Urinary bladder (tissue), 4 donors: Measurements from ENCODE around the gene SGCD. TPM values are rescaled to one million over a fixed set of nuclear protein-coding genes. Genes with fewer than 3 reads are reported as not detected.
A peak's percentile ranks its signal among the peaks of the same experiment; 100 is the strongest.

ENCODE experiments used
- DNase-seq: peaks from one replicate; pipeline ENCODE4 v3.0.0-alpha.2; 2015; ENCODE audit errors: extremely low spot score
- H3K27ac ChIP-seq: one replicate; pipeline ENCODE4 v1.5.1; 2013; ENCODE audit warnings: low read depth, mild to moderate bottlenecking, moderate library complexity
- H3K36me3 ChIP-seq: one replicate; pipeline ENCODE4 v1.6.1; 2013; ENCODE audit warnings: mild to moderate bottlenecking, moderate library complexity; ENCODE audit not compliant: insufficient read depth
- H3K4me1 ChIP-seq: one replicate; pipeline ENCODE4 v1.6.1; 2013; ENCODE audit warnings: mild to moderate bottlenecking, moderate library complexity; ENCODE audit not compliant: insufficient read depth
- H3K4me3 ChIP-seq: one replicate; pipeline ENCODE4 v1.5.1; 2013; ENCODE audit warnings: low read depth, low read length
- WGBS: extraction: QIAGEN DNeasy Blood & Tissue Kit; methylation state at CpG from one replicate; pipeline ENCODE4 v1.1.7; 2013; 5-methylcytosine and 5-hydroxymethylcytosine counted together
- polyA plus RNA-seq: library from polyadenylated mRNA; stranded (reverse); fragments of 200-250 nt; gene quantifications from one replicate; pipeline ENCODE4 v1.2.3, GENCODE V29; 2013
- total RNA-seq: library from RNA; depleted of rRNA; stranded (reverse); fragments of >200 nt; gene quantifications from one replicate; pipeline ENCODE4 v1.2.3, GENCODE V29; 2014
- donor health status: healthy with polysubstance abuse.
- donor health status: healthy.

SGCD gene
- total and polyA plus RNA-seq, 2 donors = 15.9 to 106 TPM

- H3K36me3 ChIP-seq = no peaks in the 10 kb centered on the region
- H3K27ac ChIP-seq = no peak overlapping the region
- DNase-seq = no peak
- H3K4me1 ChIP-seq = no peaks in the 10 kb centered on the region
- WGBS = 82% methylated on average over 1 of the region's 1 CpG
- H3K4me3 ChIP-seq = no peak overlapping the region
These were observed 202.9 kb downstream of the SGCD start for GRCh38 chr5:156529892-156530291.

DNA sequence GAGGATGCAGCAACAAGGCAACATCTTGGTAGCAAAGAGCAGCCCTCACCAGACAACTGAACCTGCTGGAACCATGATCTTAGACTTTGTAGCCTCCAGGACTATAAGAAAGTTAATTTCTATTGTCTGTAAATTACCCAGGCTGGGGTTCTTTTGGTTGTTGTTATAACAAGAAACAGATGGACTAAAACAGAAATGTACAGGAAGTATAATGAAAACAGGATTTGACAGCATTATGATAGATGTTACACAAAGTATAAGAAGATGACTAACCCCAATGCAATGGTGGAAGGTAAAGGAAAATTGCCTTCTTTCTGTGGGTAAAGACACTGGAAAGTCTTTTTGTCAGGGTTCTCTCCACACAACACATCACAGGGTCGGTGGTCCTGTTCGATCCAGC is 204.2 kb downstream of the SGCD start:
- Histone ChIP-seq H3K36me3 (no peaks in the 10 kb centered on the region), H3K4me1 (no peaks in the 10 kb centered on the region), H3K4me3 (no peak overlapping the region), H3K27ac (no peak overlapping the region)
- no peak for DNase-seq
- 93% methylated on average over 2 of the region's 2 CpGs for WGBS

GRCh38 chr5:156532921-156533320 is 206.0 kb downstream of the SGCD start:
- Histone ChIP-seq H3K36me3 (no peaks in the 10 kb centered on the region), H3K4me1 (no peaks in the 10 kb centered on the region), H3K27ac (no peak overlapping the region), H3K4me3 (no peak overlapping the region)
- WGBS = 86% methylated on average over 4 of the region's 4 CpGs
- DNase-seq = no peak

DNA sequence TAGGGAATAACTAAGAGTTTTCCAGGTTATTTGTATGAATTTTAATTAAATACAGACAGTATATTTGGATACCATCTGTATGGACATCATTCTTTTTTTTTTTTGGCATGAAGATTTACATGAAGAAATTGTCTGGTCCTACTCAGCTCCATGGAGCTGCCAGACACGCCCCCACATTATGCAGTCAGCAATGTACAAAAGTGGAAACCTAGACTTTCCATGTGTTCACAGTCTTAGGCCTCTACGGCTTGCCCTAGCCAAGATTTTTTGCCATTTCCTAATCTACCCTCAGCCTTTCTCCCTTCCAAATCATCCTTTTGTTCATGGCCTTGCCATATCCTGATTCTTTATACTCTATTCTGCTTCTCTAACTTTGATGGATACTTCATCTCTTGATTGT is 207.1 kb downstream of the SGCD start:
- H3K27ac ChIP-seq = no peak overlapping the region
- H3K4me1 ChIP-seq = no peaks in the 10 kb centered on the region
- H3K4me3 ChIP-seq = no peak overlapping the region
- DNase-seq = no peak
- no peaks in the 10 kb centered on the region for H3K36me3 ChIP-seq
- WGBS = 75% methylated on average over 2 of the region's 2 CpGs

GRCh38 chr5:156534906-156535485 is 208.0 kb downstream of the SGCD start:
- WGBS = 76% methylated on average over 2 of the region's 2 CpGs
- no peak overlapping the region for H3K4me3 ChIP-seq
- no peaks in the 10 kb centered on the region for H3K36me3 ChIP-seq
- H3K27ac ChIP-seq = no peak overlapping the region
- no peak for DNase-seq
- no peaks in the 10 kb centered on the region for H3K4me1 ChIP-seq

- Histone ChIP-seq H3K4me1 (no peaks in the 10 kb centered on the region), H3K4me3 (no peak overlapping the region), H3K36me3 (no peaks in the 10 kb centered on the region), H3K27ac (no peak overlapping the region)
- no peak for DNase-seq
- WGBS = 83% methylated on average over 3 of the region's 3 CpGs
These were observed 213.5 kb downstream of the SGCD start for GRCh38 chr5:156540491-156540890.

GRCh38 chr5:156541582-156541981 is 214.6 kb downstream of the SGCD start:
- DNase-seq = no peak
- Histone ChIP-seq H3K27ac (no peak overlapping the region), H3K36me3 (no peaks in the 10 kb centered on the region), H3K4me1 (no peaks in the 10 kb centered on the region), H3K4me3 (no peak overlapping the region)
- 91% methylated on average over 2 of the region's 2 CpGs for WGBS

DNA sequence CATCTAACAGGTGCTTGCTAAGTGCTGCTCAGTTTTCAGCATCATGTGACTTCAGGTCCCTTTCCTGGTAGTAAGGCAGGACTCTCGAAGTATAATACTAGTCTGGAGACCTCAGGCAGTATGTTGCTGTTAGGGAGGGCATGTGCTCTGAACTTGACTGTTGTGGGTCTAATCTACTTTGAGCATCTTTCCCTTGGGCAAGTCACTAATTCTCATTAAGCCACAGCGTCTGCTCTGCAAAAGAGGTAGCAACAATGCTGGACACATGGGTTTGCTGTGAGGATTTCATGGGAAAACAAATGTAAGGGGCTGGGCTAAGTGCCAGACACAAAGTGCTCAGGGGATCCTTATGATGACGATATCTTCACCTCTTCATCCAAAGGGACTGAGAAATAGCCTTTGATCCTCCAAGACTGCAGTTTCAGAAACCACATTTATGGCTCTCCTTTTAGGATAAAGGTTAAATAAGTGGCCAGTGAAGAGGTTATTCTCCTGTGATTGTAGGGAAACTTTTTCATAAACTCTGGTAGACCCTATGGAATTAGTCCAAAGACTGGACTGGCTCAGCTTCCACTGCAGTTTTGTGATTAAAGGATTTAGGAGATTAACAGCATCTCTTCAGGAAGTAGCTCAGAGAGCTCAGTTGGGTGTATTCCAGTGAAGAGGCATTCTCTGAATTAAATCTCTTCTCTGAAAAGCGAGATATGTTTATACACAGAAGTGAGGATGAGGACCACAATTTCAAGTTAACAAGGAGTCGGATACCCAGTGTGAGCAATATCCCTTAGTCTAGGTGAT is 216.6 kb downstream of the SGCD start:
- WGBS = 54% methylated on average over 5 of the region's 5 CpGs
- H3K36me3 ChIP-seq = no peaks in the 10 kb centered on the region
- no peak overlapping the region for H3K4me3 ChIP-seq
- DNase-seq = peak; percentile 15
- no peaks in the 10 kb centered on the region for H3K4me1 ChIP-seq
- no peak overlapping the region for H3K27ac ChIP-seq

- no peak for DNase-seq
- no peaks in the 10 kb centered on the region for H3K36me3 ChIP-seq
- no peak overlapping the region for H3K4me3 ChIP-seq
- H3K4me1 ChIP-seq = no peaks in the 10 kb centered on the region
- no peak overlapping the region for H3K27ac ChIP-seq
- WGBS = 89% methylated on average over 3 of the region's 3 CpGs
These were observed 225.9 kb downstream of the SGCD start for GRCh38 chr5:156552855-156553358.

- DNase-seq = no peak
- WGBS = 70% methylated on average over 1 of the region's 1 CpG
- no peaks in the 10 kb centered on the region for H3K36me3 ChIP-seq
- no peak overlapping the region for H3K27ac ChIP-seq
- H3K4me3 ChIP-seq = no peak overlapping the region
- no peaks in the 10 kb centered on the region for H3K4me1 ChIP-seq
These were observed 229.9 kb downstream of the SGCD start for GRCh38 chr5:156556666-156557406.

- Histone ChIP-seq H3K4me1 (no peaks in the 10 kb centered on the region), H3K27ac (no peak overlapping the region), H3K36me3 (no peaks in the 10 kb centered on the region), H3K4me3 (no peak overlapping the region)
- WGBS = 74% methylated on average over 2 of the region's 2 CpGs
- no peak for DNase-seq
These were observed 233.0 kb downstream of the SGCD start for GRCh38 chr5:156560002-156560401.

GRCh38 chr5:156561651-156562050 is 234.7 kb downstream of the SGCD start:
- DNase-seq = no peak

DNA sequence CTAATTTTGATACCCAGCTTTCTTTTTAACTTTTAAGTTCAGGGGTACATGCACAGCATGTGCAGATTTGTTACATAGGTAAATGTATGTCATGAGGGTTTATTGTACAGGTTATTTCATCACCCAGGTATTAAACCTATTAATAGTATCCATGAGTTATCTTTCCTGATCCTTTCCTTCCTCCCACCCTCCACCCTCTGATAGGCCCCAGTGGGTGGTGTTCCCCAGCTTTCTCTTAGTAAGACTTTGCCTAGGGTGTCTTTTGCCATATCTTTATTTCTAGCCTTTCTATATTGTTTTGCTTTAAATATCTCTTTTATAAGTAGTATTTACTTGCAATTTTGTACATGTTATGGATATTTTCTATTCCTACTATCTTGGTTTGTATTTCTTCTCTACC is 243.7 kb downstream of the SGCD start:
- DNase-seq = no peak
- no peak overlapping the region for H3K27ac ChIP-seq

More at GRCh38 chr5:156561651-156562050, 234.7 kb downstream of the SGCD start:
- no peak overlapping the region for H3K4me3 ChIP-seq
- WGBS = 94% methylated on average over 1 of the region's 1 CpG
- H3K4me1 ChIP-seq = no peaks in the 10 kb centered on the region
- no peak overlapping the region for H3K27ac ChIP-seq
- H3K36me3 ChIP-seq = no peaks in the 10 kb centered on the region

DNA sequence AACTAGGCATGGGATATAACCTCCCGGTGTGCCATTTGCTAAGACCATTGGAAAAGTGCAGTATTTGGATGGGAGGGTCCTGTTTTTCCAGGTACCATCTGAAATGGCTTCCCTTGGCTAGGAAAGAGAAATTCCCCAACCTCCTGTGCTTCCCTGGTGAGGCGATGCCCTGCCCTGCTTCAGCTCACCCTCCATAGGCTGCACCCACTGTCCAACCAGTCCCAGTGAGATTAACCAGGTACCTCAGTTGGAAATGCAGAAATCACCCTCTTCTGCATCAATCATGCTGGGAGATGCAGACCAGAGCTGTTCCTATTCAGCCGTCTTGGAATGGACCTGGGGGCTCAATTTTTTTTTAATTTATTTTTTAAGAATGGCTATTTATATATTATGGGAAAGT is 254.8 kb downstream of the SGCD start:
- WGBS = 55% methylated on average over 3 of the region's 3 CpGs
- no peaks in the 10 kb centered on the region for H3K36me3 ChIP-seq
- no peak overlapping the region for H3K27ac ChIP-seq
- no peak overlapping the region for H3K4me3 ChIP-seq
- DNase-seq = no peak
- no peaks in the 10 kb centered on the region for H3K4me1 ChIP-seq

More for the DNA sequence above, 243.7 kb downstream of the SGCD start:
- no peak overlapping the region for H3K4me3 ChIP-seq
- no peaks in the 10 kb centered on the region for H3K36me3 ChIP-seq
- H3K4me1 ChIP-seq = no peaks in the 10 kb centered on the region
